Measurements from ENCODE around the gene KAZN. TPM values are rescaled to one million over a fixed set of nuclear protein-coding genes. Genes with fewer than 3 reads are reported as not detected.

KAZN gene
- total RNA-seq, 4 donors from 2014 or later: 9.2 to 30.6 (median 21.2) TPM

DNA sequence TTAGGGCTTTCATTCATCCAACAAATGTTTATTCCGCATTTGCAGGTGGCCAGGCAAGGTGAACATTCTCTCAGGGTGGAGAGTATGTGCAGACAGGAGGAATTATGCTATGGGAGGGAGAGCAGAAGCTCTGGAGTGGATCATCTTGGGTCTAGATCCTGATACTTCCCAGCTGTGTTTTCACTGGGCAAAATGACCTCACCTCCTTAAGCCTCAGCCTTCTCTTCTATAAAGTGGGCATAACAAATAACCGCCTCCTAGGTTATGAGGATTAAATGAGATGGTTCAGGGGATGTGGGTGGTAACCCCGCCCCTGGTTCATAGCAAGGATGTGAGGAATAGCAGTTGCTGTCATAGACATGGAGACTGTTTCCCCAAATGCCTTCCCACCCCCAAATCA lies 553.4 kb downstream of the KAZN start:
- DNase-seq (ENCODE audit: low spot score): no peak
- TF ChIP-seq, protein P1, sequence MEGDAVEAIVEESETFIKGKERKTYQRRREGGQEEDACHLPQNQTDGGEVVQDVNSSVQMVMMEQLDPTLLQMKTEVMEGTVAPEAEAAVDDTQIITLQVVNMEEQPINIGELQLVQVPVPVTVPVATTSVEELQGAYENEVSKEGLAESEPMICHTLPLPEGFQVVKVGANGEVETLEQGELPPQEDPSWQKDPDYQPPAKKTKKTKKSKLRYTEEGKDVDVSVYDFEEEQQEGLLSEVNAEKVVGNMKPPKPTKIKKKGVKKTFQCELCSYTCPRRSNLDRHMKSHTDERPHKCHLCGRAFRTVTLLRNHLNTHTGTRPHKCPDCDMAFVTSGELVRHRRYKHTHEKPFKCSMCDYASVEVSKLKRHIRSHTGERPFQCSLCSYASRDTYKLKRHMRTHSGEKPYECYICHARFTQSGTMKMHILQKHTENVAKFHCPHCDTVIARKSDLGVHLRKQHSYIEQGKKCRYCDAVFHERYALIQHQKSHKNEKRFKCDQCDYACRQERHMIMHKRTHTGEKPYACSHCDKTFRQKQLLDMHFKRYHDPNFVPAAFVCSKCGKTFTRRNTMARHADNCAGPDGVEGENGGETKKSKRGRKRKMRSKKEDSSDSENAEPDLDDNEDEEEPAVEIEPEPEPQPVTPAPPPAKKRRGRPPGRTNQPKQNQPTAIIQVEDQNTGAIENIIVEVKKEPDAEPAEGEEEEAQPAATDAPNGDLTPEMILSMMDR (IDR thresholded peaks at IDR 0.05): no peak
- ATAC-seq (ENCODE audit: low FRiP score): no peak

DNA sequence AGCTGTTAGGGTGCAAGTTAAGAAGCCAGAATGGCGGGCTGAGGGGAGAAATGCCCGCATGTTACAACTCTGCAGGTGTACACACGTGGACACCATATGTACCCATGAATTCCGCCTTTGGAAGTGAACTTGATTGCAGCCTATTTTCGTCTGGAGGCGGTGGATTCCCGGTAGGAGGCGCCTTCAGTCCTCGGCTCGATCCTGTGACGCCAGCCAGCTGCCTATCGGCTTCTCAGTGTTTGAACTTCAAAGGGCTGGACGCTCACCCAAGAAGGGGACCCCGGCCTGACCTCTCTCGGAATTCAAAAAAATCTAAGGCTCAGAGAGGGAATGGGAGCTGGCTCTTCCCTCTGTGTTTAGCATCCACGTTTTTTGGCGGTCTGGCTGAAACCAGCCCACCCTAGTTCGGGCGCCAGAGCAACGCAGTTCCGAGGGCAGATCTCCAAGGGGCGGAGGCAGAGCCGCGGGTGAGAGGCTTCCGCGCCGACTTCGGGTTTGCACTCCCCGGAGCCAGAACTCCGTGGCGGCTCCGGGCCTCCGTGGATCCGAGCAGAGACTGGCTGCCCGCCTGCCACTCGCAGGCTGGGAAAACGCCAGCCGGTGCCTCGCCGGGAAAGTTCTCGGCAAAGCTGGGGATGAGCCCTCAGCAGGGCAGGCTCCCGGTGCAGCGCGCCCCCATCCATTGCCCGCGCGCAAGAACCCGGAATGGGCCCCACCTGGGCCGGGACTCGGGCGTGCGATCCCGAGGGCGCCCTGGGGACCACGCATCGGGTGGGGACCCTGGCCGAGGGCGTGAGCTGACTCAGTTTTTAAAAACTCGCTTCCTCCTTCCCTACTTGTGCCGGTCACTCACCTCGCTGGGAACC lies 554.1 kb downstream of the KAZN start:
- ATAC-seq (ENCODE audit: low FRiP score): peak; percentile 70
- peak; percentile 42 for DNase-seq (ENCODE audit: low spot score)
- TF ChIP-seq, protein P1 (IDR thresholded peaks at IDR 0.05): no peak

DNA sequence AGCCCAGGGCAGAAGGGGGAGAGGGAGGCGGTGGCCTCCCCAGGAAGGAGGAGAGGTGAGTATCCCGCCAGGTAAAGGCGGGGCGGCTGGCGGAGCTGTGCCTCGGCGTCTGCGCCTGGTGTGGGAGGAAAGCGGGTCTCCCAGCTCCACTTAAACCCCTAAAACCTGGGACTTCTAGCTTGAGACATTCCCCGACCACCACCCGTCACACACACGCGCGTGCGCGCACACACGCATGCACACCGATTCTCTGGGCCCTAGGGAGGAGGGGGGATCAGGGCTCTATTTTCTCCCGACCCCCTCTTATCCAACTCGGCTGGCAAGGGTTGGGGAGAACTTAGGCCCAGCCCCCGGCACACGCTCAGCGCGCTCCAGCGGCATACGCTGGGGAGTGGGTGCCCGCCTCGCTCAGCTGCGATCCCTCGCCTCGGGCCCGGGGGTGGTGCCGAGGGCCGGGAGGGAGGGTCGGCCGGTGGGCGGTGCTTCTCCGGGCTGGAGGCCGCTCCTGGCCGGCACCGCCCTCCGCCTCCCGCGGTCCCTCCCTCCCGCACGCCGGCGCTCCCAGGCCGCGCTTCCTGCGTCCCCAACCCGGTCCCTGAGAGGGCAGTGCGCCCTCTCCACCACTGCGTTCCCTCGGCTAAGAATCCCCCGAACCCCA lies 554.8 kb downstream of the KAZN start, which contains the start of gene TMEM51:
TSS of gene TMEM51 (plus strand) at position 564 of the 658 bp plus-strand sequence. CDS start 61,341 bp downstream, outside the sequence.
- DNase-seq (ENCODE audit: low spot score) (no peak), ATAC-seq (ENCODE audit: low FRiP score) (peak; percentile 31)
- TF ChIP-seq, protein P1 (IDR thresholded peaks at IDR 0.05): no peak

DNA sequence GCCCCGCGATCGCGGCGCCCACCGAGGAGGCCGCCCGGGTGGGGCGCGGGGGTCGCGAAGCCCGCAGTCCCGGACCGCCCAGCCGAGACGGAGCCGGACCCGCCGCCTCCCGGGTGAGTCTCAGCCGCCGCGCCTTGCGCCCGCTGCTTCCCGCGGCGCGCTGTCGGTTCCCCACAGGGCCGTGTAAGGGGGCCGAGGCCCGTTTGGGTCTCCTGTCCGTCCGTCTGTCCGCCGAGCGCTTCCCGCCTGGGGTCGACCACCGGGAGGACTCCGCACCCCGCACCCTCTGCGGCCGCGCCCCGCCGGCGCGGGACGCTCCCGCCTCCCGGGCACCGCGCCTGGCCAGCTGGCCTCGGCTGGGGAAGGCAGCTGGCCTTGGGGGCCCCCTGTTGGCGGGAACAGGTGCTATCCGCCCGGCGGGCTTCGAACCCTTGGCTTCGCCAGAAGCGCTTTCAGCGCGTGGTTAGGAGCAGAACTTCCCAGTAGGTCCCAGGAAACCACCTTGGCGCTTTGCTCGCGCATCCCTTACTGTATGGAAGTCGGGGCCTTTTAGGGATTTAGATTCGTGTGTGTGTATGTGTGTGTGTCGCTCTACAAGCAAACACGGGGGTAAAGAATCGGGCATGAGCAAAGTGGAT lies 555.5 kb downstream of the KAZN start:
- TF ChIP-seq, protein P1 (IDR thresholded peaks at IDR 0.05): no peak
- peak; percentile 45 for ATAC-seq (ENCODE audit: low FRiP score)
- no peak for DNase-seq (ENCODE audit: low spot score)

DNA sequence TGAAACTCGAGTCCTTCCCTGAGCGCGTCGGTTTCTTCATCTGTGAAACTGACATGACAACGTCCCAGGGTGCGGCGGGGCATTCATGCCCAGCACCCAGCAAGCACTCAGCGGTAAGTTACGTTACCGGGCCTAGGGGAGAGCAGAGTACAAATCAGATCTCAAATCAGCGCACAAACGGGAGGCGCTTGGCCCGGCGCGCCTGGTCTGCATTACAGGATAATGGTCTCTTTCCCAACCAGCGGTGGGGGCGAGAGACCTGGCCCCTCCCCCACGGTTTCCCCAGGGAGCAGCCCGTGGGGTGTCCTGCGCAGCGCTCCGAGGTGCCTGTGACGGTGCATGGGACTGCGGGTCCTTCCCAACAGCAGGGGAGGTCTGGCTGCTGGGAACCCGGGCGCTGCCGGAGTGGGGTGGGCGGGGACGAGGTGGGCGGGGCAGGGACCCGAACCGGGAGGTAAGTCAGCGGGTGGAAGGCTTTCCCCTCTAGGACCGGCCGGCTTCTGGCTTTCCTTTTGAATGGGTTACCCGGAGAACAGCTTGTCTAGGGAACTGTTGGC lies 556.1 kb downstream of the KAZN start:
- TF ChIP-seq, protein P1 (IDR thresholded peaks at IDR 0.05): no peak
- DNase-seq (ENCODE audit: low spot score) (no peak), ATAC-seq (ENCODE audit: low FRiP score) (no peak)

DNA sequence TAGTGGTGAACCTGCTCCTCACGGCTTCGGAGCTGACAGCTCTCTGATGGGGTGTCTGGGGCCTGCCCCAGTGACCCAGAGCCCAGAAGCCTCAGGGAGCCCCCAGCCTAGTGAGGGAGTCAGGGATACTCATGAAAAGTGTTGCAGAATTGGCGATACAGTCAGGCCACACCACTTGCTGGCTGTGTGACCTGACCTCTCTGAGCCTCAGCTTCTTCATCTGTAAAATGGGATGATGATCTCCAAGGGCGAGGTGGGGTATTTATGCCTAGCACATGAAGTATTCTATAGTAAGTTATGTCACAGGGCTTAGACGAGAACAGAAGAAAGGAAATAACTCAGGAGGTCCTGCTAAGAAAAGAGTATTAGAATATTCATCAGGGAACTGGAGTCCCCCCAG lies 556.7 kb downstream of the KAZN start:
- DNase-seq (ENCODE audit: low spot score): no peak
- no peak for ATAC-seq (ENCODE audit: low FRiP score)
- TF ChIP-seq, protein P1 (IDR thresholded peaks at IDR 0.05): no peak

All from omental fat pad (tissue), 4 donors.